Left lung (tissue), 14 donors: ENCODE data around the gene ARFGAP2. TPM values are rescaled to one million over a fixed set of nuclear protein-coding genes. Genes with fewer than 3 reads are reported as not detected.

Source experiments
- ATAC-seq: fragments of 200-7000 bp; cut with Tn5 transposase; one replicate; pipeline ENCODE4 v1.9.1; 2020; ENCODE audit warnings: moderate library complexity
- DNase-seq, 4 donors: peaks; one replicate each; pipeline ENCODE4 v3.0.0-alpha.2; 2013 to 2020
- H3K27ac ChIP-seq, 2 donors: fragments of 200-600 bp; sonication (generic) in 1 of 2; one replicate each; pipeline versions ENCODE4 v1.5.0 to v1.8.0; 2020 to 2021
- H3K27me3 ChIP-seq, 2 donors: fragments of 200-600 bp; sonication (generic) in 1 of 2; one replicate each; pipeline versions ENCODE4 v1.5.0 to v1.8.0; 2020 to 2021
- H3K36me3 ChIP-seq, 2 donors: fragments of 200-600 bp; sonication (generic) in 1 of 2; one replicate each; pipeline versions ENCODE4 v1.5.0 to v1.8.0; 2020 to 2021
- H3K4me1 ChIP-seq, 2 donors: fragments of 200-600 bp; one replicate each; pipeline ENCODE4 v1.8.0; 2021
- H3K4me3 ChIP-seq, 2 donors: fragments of 200-600 bp; sonication (generic) in 1 of 2; one replicate each; pipeline versions ENCODE4 v1.5.0 to v1.8.0; 2020 to 2021; ENCODE audit warnings: mild to moderate bottlenecking in 1 of 2
- H3K9me3 ChIP-seq, 2 donors: fragments of 200-600 bp; sonication (generic) in 1 of 2; one replicate each; pipeline versions ENCODE4 v1.5.0 to v1.8.0; 2020 to 2021
- intact Hi-C, 2 donors: fragments of 100-400 bp; cut with DNase I; formaldehyde crosslinking; loops; one replicate each; pipeline versions ENCODE4 v1.11.2 to v1.14.2; 2022
- long read RNA-seq, 12 donors: library from polyadenylated mRNA in 2 of 12; unstranded in 2 of 12; transcript quantifications; one replicate each; pipeline ENCODE4 v2.0.0 and lab custom pipeline, GENCODE V29; 2019 to 2026
- polyA plus RNA-seq, 6 donors: library from polyadenylated mRNA; unstranded; fragments of 120-200 nt; gene quantifications; one replicate each; pipeline ENCODE4 v1.2.1, GENCODE V29; 2013; ENCODE audit not compliant: insufficient read length in 6 of 6
- total RNA-seq, 2 donors: library from RNA; stranded (reverse); fragmentation: NEBNext Ultra II Directional; extraction: Animal tissue kit (Norgen Biotek cat#: 25700); gene quantifications; one replicate each; pipeline ENCODE4 v1.2.1, GENCODE V29; 2021
- TF ChIP-seq, protein P1 (sequence below), 2 donors: fragments of 200-600 bp; sonication (generic) in 1 of 2; IDR thresholded peaks; one replicate each; pipeline versions ENCODE4 v1.5.0 to v1.8.0; 2021; ENCODE audit warnings: antibody characterized with exemption in 2 of 2
- donor health status: DM: no; HTN: yes; CAD: no.
- donor health status: DM: no; HTN: no; CAD: no.

Gene ARFGAP2
- total RNA-seq (10 to 100 TPM; 79.1 to 86.3 TPM), polyA plus RNA-seq (100 to 1,000 TPM in 1 of 6 donors, 10 to 100 TPM in 5; 86.3 to 103 (median 94.6) TPM)
- long read RNA-seq, donor 1, transcript ARFGAP2-205 (16 exons, 2,976 nt), result major isoform, 9 of 25 reads
- long read RNA-seq, donor 1, partial matches to known transcripts, result 13 of 25 reads
- long read RNA-seq, donor 1, other reads (novel, unspliced or antisense), result 0 of 25 reads
- long read RNA-seq, donor 2, transcript ARFGAP2-205 (16 exons, 2,976 nt), result major isoform, 6 of 23 reads
- long read RNA-seq, donor 2, partial matches to known transcripts, result 11 of 23 reads
- long read RNA-seq, donor 2, other reads (novel, unspliced or antisense), result 0 of 23 reads
- long read RNA-seq, donor 3, partial matches to known transcripts, result 0 of 7 reads
- long read RNA-seq, donor 3, other reads (novel, unspliced or antisense), result 0 of 7 reads
- long read RNA-seq, donor 4, transcript ARFGAP2-205 (16 exons, 2,976 nt), result major isoform, 7 of 23 reads
- long read RNA-seq, donor 4, partial matches to known transcripts, result 4 of 23 reads
- long read RNA-seq, donor 4, other reads (novel, unspliced or antisense), result 9 of 23 reads
- long read RNA-seq, donor 5, partial matches to known transcripts, result 14 of 23 reads
- long read RNA-seq, donor 5, other reads (novel, unspliced or antisense), result 0 of 23 reads
- long read RNA-seq, donor 6, transcript ARFGAP2-205 (16 exons, 2,976 nt), result major isoform, 9 of 16 reads
- long read RNA-seq, donor 6, partial matches to known transcripts, result 5 of 16 reads
- long read RNA-seq, donor 6, other reads (novel, unspliced or antisense), result 0 of 16 reads
- long read RNA-seq, donor 7, transcript ARFGAP2-205 (16 exons, 2,976 nt), result major isoform, 5 of 5 reads
- long read RNA-seq, donor 7, partial matches to known transcripts, result 0 of 5 reads
- long read RNA-seq, donor 7, other reads (novel, unspliced or antisense), result 0 of 5 reads
- long read RNA-seq, donor 8, transcript ARFGAP2-205 (16 exons, 2,976 nt), result major isoform, 9 of 16 reads
- long read RNA-seq, donor 8, transcript ARFGAP2-211 (2 exons, 556 nt), result minor isoform, 5 of 16 reads
- long read RNA-seq, donor 8, partial matches to known transcripts, result 0 of 16 reads
- long read RNA-seq, donor 8, other reads (novel, unspliced or antisense), result 0 of 16 reads
- long read RNA-seq, donor 9, result 0 reads
- long read RNA-seq, donor 10, transcript ARFGAP2-205 (16 exons, 2,976 nt), result major isoform, 10 of 35 reads
- long read RNA-seq, donor 10, partial matches to known transcripts, result 7 of 35 reads
- long read RNA-seq, donor 10, other reads (novel, unspliced or antisense), result 16 of 35 reads
- long read RNA-seq, donor 11, transcript ARFGAP2-205 (16 exons, 2,976 nt), result major isoform, 12 of 23 reads
- long read RNA-seq, donor 11, partial matches to known transcripts, result 5 of 23 reads
- long read RNA-seq, donor 11, other reads (novel, unspliced or antisense), result 0 of 23 reads
- long read RNA-seq, donor 12, transcript ARFGAP2-205 (16 exons, 2,976 nt), result major isoform, 5 of 9 reads
- long read RNA-seq, donor 12, partial matches to known transcripts, result 0 of 9 reads
- long read RNA-seq, donor 12, other reads (novel, unspliced or antisense), result 0 of 9 reads

DNA sequence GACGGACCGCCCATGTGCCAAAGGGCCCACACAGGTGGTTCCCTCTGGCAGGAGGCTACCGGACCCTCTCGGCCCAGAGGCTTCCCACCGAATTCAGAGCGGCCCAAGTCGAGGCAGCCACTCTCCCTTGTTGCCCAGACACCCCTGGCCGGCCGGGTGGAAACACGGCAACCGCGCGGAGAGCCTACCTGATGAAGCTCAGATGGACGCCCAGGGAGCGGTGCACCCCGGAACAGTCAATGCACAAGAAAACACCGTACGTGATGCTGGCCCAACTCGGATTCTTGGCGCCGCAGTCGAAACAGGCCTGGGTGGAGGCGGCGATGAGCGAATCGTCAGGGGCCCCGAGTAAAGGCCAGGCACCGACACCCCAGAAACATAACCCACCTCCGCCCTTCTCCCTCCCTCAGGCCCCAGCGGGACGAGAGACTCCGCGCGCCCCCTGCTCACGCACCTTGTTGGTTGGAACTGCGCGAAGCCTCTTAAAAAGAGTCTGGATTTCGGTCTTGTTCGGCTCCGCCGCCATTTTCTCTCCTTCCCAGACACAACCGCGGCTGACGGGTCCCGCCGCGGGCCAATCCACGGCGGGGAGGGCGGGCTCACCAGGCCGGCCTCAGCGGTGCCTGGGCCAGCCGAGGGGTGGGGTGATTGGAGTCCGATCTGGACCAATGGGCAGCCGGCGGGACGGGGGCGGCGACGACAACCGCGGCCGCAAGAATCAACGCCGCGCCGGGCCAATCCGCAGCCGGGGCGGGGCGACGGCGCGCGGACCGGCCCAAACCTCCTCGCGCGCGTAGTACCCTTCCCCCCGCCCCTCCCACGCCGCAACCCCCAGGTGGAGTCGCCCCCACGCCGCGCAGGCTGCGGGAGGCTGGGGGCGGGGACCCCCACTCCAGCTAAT is at the start of gene ARFGAP2:
TSS of gene ARFGAP2 (minus strand) at position 552 of the 901 bp plus-strand sequence. CDS start at position 526, 26 bp downstream.
- intact Hi-C loops, result no loop called here
- Histone ChIP-seq H3K27me3 (no peaks in the 10 kb centered on the region), H3K4me1 (peaks cover 14 to 38% of the 10 kb centered on the region in 2 donors), H3K9me3 (no peaks in the 10 kb centered on the region), H3K27ac (peak within 1 kb of the TSS; percentile 94 to 97), H3K36me3 (peaks cover 0 to 44% of the 10 kb centered on the region in 2 donors), H3K4me3 (peak within 1 kb of the TSS; percentile 84 to 100)
- TF ChIP-seq, protein P1, sequence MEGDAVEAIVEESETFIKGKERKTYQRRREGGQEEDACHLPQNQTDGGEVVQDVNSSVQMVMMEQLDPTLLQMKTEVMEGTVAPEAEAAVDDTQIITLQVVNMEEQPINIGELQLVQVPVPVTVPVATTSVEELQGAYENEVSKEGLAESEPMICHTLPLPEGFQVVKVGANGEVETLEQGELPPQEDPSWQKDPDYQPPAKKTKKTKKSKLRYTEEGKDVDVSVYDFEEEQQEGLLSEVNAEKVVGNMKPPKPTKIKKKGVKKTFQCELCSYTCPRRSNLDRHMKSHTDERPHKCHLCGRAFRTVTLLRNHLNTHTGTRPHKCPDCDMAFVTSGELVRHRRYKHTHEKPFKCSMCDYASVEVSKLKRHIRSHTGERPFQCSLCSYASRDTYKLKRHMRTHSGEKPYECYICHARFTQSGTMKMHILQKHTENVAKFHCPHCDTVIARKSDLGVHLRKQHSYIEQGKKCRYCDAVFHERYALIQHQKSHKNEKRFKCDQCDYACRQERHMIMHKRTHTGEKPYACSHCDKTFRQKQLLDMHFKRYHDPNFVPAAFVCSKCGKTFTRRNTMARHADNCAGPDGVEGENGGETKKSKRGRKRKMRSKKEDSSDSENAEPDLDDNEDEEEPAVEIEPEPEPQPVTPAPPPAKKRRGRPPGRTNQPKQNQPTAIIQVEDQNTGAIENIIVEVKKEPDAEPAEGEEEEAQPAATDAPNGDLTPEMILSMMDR (IDR thresholded peaks at IDR 0.05), result no peak
- peak; percentile 96 to 99 (median 98) for DNase-seq
- ATAC-seq, result peak; percentile 96

GRCh38 chr11:47225552-47226400 is 49.1 kb upstream of the ARFGAP2 start:
- Histone ChIP-seq H3K9me3 (no peaks in the 10 kb centered on the region), H3K27ac (no peak overlapping the region), H3K27me3 (no peaks in the 10 kb centered on the region), H3K4me1 (peaks cover 0 to 5% of the 10 kb centered on the region in 2 donors), H3K4me3 (no peak overlapping the region), H3K36me3 (peaks cover 0 to 63% of the 10 kb centered on the region in 2 donors)
- peak; percentile 26 for ATAC-seq
- no peak for DNase-seq
- intact Hi-C loops, result no loop called here
- TF ChIP-seq, protein P1 (IDR thresholded peaks at IDR 0.05), result no peak

DNA sequence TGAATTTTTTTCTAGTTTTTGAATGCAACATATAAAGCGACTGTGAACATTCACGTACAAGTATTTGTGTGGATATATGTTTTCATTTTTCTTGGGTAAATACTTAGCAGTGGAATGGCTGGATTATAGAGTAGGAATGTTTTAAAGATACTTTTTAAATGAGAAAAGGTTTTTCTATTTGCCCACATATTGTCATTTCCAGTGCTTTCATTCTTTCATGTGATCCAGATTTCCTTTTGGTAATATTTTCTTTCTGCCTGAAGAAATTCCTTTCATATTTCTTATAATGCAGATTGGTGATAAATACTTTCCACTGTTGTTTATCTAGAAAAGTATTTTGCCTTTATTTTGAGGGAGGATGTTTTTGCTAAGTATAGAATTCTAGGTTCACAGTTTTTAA is 46.0 kb upstream of the ARFGAP2 start:
- intact Hi-C loops, result no loop called here
- Histone ChIP-seq H3K9me3 (no peaks in the 10 kb centered on the region), H3K36me3 (peaks cover 0 to 51% of the 10 kb centered on the region in 2 donors), H3K27me3 (no peaks in the 10 kb centered on the region), H3K4me1 (peaks cover 0 to 19% of the 10 kb centered on the region in 2 donors), H3K27ac (no peak overlapping the region), H3K4me3 (no peak overlapping the region)
- TF ChIP-seq, protein P1 (IDR thresholded peaks at IDR 0.05), result no peak
- ATAC-seq, result no peak
- no peak for DNase-seq
